DND-41 (cell line): ENCODE measurements around the gene ST13.

Experiments
- ATAC-seq: fragments of 200-7000 bp; cut with Tn5 transposase; 3 replicates; pipeline ENCODE4 v1.9.1; 2021; ENCODE audit warnings: low read depth; ENCODE audit not compliant: insufficient read depth
- DNase-seq: peaks from one replicate; pipeline ENCODE4 v3.0.0-alpha.2; 2020
- H2AFZ ChIP-seq: 2 replicates; pipeline ENCODE4 v1.6.0; 2012; ENCODE audit warnings: low read depth, low read length
- H3K27ac ChIP-seq: 2 replicates; pipeline ENCODE4 v1.5.1; 2012; ENCODE audit warnings: low read length, inconsistent platforms
- H3K27me3 ChIP-seq: fragments of 200-600 bp; sonication (generic); 2 replicates; pipeline ENCODE4 v1.6.0; 2012; ENCODE audit warnings: low read length, mild to moderate bottlenecking, inconsistent platforms; ENCODE audit not compliant: insufficient read depth, poor library complexity
- H3K36me3 ChIP-seq: 2 replicates; pipeline ENCODE4 v1.5.1; 2012; ENCODE audit warnings: low read length, inconsistent platforms; ENCODE audit not compliant: insufficient read depth
- H3K4me1 ChIP-seq: 2 replicates; pipeline ENCODE4 v1.5.1; 2012; ENCODE audit warnings: mild to moderate bottlenecking, low read length; ENCODE audit not compliant: insufficient read depth
- H3K4me2 ChIP-seq: 2 replicates; pipeline ENCODE4 v1.6.0; 2012; ENCODE audit warnings: mild to moderate bottlenecking, moderate library complexity, low read length, inconsistent platforms; ENCODE audit not compliant: insufficient read depth
- H3K4me3 ChIP-seq, 2 experiments: fragments of 200-600 bp in 1 of 2; shearing (Covaris generic) in 1 of 2; 2 replicates each; pipeline ENCODE4 v1.5.1; 2012 to 2016; ENCODE audit warnings: inconsistent platforms in 2 of 2, low read length in 2 of 2, mild to moderate bottlenecking in 2 of 2, low read depth in 1 of 2, moderate library complexity in 1 of 2
- H3K79me2 ChIP-seq: 2 replicates; pipeline ENCODE4 v1.6.0; 2012; ENCODE audit warnings: low read length, inconsistent platforms; ENCODE audit not compliant: insufficient read depth
- H3K9ac ChIP-seq: 2 replicates; pipeline ENCODE4 v1.6.0; 2012; ENCODE audit warnings: low read depth, mild to moderate bottlenecking, inconsistent platforms, low read length, moderate library complexity
- H3K9me3 ChIP-seq: 2 replicates; pipeline ENCODE4 v1.5.1; 2012; ENCODE audit warnings: low read length, moderate library complexity, mild to moderate bottlenecking, inconsistent platforms; ENCODE audit not compliant: insufficient read depth, severe bottlenecking
- H4K20me1 ChIP-seq: 2 replicates; pipeline ENCODE4 v1.6.0; 2012; ENCODE audit warnings: low read length; ENCODE audit not compliant: insufficient read depth
- EZH2 ChIP-seq: IDR thresholded peaks from 3 replicates; pipeline ENCODE4 v1.6.1; 2012; ENCODE audit warnings: borderline replicate concordance, low read depth, mild to moderate bottlenecking, moderate library complexity, low read length, inconsistent platforms; ENCODE audit not compliant: severe bottlenecking
- TF ChIP-seq, protein P1 (sequence below): IDR thresholded peaks from 2 replicates; pipeline ENCODE4 v1.5.1; 2012; ENCODE audit warnings: borderline replicate concordance, low read length, moderate library complexity, mild to moderate bottlenecking; ENCODE audit not compliant: poor library complexity, severe bottlenecking; ENCODE audit errors: extremely low read depth

ST13 gene

DNA sequence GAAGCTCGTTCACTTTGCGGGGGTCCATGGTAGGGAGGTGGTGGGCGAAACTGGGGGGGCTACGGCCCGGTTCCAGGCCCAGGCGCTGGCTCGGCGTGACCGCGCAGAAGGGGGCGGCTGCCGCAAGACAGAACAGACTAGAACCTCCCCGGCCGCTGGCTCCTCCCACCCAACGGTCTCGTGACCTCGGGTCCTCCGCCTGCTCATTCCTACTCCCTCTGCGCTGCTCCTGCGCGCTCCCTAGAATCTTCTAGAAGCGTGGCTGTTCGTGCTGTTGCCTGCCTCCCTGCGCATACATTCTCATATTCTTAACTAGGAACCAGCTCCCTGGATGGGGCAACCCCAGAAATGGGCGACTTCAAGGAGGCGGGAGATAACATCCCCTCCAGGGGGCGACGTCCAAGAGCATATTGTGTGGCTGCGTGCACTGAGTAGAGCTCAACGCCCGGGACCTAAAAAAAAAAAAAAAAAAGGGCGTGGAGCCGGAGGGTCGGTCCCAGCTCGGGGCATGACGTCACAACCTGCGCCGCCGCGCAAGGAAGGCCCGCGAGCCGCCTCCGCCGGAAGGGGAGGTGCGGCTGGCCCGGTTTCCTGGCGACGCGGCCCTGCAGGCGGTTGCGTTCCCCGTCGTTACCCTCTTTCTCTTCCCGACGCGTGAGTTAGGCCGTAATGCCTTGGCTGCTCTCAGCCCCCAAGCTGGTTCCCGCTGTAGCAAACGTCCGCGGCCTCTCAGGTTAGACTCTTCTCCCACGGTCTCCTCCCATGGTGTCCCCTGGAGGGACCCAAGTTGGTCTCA lies at the start of gene ST13, which contains the start of gene XPNPEP3:
ST13 (minus strand) TSS at position 127 of the 796 bp plus-strand sequence; CDS start at position 28, 99 bp downstream.
XPNPEP3 (plus strand) TSS at position 636 of the 796 bp plus-strand sequence; CDS start at position 670, 34 bp downstream.
- Histone ChIP-seq H3K27me3 (no peaks in the 10 kb centered on the region), H3K79me2 (peaks cover 92% of the 10 kb centered on the region), H2AFZ (peak within 1 kb of the TSS; percentile 91), H3K36me3 (peaks cover 37% of the 10 kb centered on the region), H3K4me3 (peak within 1 kb of the TSS; percentile 72 to 91), H3K9me3 (no peaks in the 10 kb centered on the region), H3K9ac (peak within 1 kb of the TSS; percentile 84), H3K27ac (peak within 1 kb of the TSS; percentile 95), H3K4me2 (peak within 1 kb of the TSS; percentile 88), H3K4me1 (peaks cover 56% of the 10 kb centered on the region), H4K20me1 (peaks cover 26% of the 10 kb centered on the region)
- peak; percentile 98 for DNase-seq
- peak; percentile 97 for ATAC-seq
- TF ChIP-seq, protein P1, sequence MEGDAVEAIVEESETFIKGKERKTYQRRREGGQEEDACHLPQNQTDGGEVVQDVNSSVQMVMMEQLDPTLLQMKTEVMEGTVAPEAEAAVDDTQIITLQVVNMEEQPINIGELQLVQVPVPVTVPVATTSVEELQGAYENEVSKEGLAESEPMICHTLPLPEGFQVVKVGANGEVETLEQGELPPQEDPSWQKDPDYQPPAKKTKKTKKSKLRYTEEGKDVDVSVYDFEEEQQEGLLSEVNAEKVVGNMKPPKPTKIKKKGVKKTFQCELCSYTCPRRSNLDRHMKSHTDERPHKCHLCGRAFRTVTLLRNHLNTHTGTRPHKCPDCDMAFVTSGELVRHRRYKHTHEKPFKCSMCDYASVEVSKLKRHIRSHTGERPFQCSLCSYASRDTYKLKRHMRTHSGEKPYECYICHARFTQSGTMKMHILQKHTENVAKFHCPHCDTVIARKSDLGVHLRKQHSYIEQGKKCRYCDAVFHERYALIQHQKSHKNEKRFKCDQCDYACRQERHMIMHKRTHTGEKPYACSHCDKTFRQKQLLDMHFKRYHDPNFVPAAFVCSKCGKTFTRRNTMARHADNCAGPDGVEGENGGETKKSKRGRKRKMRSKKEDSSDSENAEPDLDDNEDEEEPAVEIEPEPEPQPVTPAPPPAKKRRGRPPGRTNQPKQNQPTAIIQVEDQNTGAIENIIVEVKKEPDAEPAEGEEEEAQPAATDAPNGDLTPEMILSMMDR: peak; percentile 42
- no peak for TF ChIP-seq EZH2

DNA sequence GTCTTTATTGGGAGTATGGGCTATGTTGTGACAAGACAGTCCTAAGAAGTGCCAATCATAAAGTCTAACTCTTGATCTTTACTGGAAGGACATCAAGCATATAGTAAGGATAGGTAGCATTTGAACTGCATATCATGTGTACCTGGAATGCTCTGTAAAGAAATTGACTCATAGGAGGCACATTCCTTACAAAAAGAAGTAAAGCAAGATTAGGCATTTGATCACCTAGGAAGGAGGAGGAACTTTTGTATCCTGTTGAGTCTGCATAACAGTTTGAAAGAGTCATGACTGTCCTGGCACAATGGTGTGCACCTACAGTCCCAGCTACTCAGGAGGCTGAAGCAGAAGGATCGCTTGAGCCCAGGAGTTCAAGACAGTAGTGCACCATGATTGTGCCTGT lies 47.7 kb upstream of the ST13 start:
- no peak overlapping the region for H3K9ac ChIP-seq
- no peak for TF ChIP-seq EZH2
- TF ChIP-seq, protein P1: no peak
- no peak overlapping the region for H3K27ac ChIP-seq
- ATAC-seq (no peak), DNase-seq (no peak)
- no peaks in the 10 kb centered on the region for H3K9me3 ChIP-seq
- H3K4me1 ChIP-seq: no peaks in the 10 kb centered on the region
- H2AFZ ChIP-seq: no peak overlapping the region
- H3K36me3 ChIP-seq: peaks cover 4% of the 10 kb centered on the region; the same call in 1 of the 2 replicates
- no peaks in the 10 kb centered on the region for H3K79me2 ChIP-seq
- H3K4me3 ChIP-seq: no peak overlapping the region
- H3K27me3 ChIP-seq: no peaks in the 10 kb centered on the region
- no peak overlapping the region for H3K4me2 ChIP-seq
- H4K20me1 ChIP-seq: no peaks in the 10 kb centered on the region

DNA sequence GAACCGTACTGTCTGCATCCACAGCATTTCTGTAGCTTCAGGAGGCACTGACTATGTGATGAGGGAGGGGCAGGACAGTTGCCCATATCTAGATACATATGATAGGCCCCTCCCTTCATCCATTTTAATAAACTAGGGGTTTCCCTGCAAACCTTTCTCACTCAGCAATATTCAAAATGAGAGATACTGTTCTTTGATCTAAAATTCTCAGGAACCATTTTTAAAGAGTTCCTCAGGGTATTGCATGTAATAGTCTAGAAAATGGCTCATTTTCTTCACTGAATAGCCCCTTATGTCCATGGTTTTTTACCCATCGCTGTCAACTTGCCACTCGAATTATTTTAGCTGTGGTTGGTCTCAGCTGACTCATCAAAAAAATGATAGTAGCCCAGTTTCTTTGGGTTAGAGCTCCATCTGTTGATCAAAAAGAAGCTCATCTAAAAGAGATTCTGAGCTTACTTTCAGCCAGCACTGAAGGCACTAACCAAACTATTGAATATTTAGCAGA lies 42.5 kb upstream of the ST13 start:
- H3K9me3 ChIP-seq: no peaks in the 10 kb centered on the region
- no peaks in the 10 kb centered on the region for H3K79me2 ChIP-seq
- no peaks in the 10 kb centered on the region for H4K20me1 ChIP-seq
- no peak overlapping the region; the same call in 1 of the 2 replicates for H2AFZ ChIP-seq
- no peaks in the 10 kb centered on the region; the same call in 1 of the 2 replicates for H3K36me3 ChIP-seq
- no peak overlapping the region for H3K4me3 ChIP-seq
- peak overlapping the region; percentile 52 for H3K27ac ChIP-seq
- ATAC-seq: peak; percentile 74
- DNase-seq: no peak
- H3K4me2 ChIP-seq: no peak overlapping the region
- no peaks in the 10 kb centered on the region for H3K27me3 ChIP-seq
- H3K9ac ChIP-seq: no peak overlapping the region
- TF ChIP-seq, protein P1: peak; percentile 67
- no peak for TF ChIP-seq EZH2
- peaks cover 5% of the 10 kb centered on the region; the same call in 1 of the 2 replicates for H3K4me1 ChIP-seq
